ENCODE results near the gene ST6GALNAC3. TPM values are rescaled to one million over a fixed set of nuclear protein-coding genes. Genes with fewer than 3 reads are reported as not detected.

The ST6GALNAC3 gene
- total RNA-seq, 4 donors from 2014 or later, result 1.00 to 5.7 (median 1.9) TPM; not detected in 1

DNA sequence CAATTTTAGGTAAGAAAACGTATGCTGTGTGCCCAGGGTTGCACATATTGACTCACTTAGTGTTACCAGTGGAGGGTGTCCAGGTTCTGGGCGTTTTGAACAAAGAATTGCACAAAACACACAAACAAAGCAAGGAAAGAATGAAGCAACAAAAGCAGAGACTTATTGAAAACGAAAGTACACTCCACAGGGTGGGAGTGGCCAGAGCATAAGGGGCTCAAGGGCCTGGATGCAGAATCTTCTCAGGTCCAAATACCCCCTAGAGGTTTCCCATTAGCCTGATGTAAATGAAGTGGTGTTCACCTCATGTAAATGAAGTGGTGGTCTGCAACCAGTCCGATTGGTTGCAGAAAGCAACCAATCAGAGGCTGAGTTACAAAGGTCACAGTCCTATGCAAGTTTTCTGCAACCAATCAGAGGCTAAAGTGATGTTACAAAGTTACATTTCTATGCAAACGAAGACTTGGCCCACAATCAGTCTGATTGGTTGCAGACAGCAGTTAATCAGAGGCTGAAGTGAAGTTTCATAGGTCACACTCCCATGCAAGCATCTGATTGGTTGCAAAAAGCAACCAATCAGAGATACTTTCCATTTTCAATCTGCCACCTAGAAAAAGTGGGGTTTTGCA, 228.3 kb downstream of the ST6GALNAC3 start:
- H3K4me3 ChIP-seq, result no peak overlapping the region
- H3K27me3 ChIP-seq, result no peaks in the 10 kb centered on the region
- no peak overlapping the region for H3K27ac ChIP-seq
- H3K4me1 ChIP-seq, result no peaks in the 10 kb centered on the region
- in situ Hi-C loops (cut with MboI; ENCODE audit: low pct_ligation_motif_present in 1 of 4, low pct_unique_long_range_greater_than_20kb in 1 of 4, low sequenced_read_pairs in 3 of 4), result no loop called here
- intact Hi-C loops (cut with DNase I; ENCODE audit: low total_unique reads), result no loop called here
- no peaks in the 10 kb centered on the region for H3K9me3 ChIP-seq
- 66 to 70% methylated on average over 5 of the region's 5 CpGs for WGBS, 2 donors (ENCODE audit: low coverage in 1 of 2)
- no peak for TF ChIP-seq POLR2A (IDR thresholded peaks at IDR 0.05)
- no peak for TF ChIP-seq EP300 (IDR thresholded peaks at IDR 0.05; ENCODE audit: low read depth)
- H3K36me3 ChIP-seq, result no peaks in the 10 kb centered on the region
- no peak for DNase-seq

DNA sequence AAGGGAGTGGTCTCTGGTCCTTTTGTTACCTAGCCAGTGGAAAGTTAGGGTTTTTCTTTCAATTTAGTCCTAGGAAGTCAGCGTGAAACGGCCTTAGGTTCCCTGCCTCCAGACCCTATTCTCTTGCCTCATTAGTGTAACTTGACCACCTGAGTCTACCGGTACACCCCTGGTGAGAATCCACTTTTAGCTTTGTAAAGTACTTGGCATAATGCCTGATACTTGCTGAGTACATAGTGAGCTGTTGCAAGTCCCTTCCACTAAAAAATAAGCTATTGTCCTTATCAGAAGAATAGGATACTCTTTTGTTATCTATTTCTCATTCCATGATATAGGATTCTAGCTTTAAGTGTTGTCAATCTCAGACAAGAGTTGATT, 228.8 kb downstream of the ST6GALNAC3 start:
- Histone ChIP-seq H3K36me3 (no peaks in the 10 kb centered on the region), H3K9me3 (no peaks in the 10 kb centered on the region), H3K27me3 (no peaks in the 10 kb centered on the region), H3K4me1 (no peaks in the 10 kb centered on the region), H3K4me3 (no peak overlapping the region), H3K27ac (no peak overlapping the region)
- TF ChIP-seq POLR2A (IDR thresholded peaks at IDR 0.05) (no peak), POLR2AphosphoS5 (IDR thresholded peaks at IDR 0.05) (no peak), EP300 (IDR thresholded peaks at IDR 0.05; ENCODE audit: low read depth) (no peak)
- TF ChIP-seq, protein P1, sequence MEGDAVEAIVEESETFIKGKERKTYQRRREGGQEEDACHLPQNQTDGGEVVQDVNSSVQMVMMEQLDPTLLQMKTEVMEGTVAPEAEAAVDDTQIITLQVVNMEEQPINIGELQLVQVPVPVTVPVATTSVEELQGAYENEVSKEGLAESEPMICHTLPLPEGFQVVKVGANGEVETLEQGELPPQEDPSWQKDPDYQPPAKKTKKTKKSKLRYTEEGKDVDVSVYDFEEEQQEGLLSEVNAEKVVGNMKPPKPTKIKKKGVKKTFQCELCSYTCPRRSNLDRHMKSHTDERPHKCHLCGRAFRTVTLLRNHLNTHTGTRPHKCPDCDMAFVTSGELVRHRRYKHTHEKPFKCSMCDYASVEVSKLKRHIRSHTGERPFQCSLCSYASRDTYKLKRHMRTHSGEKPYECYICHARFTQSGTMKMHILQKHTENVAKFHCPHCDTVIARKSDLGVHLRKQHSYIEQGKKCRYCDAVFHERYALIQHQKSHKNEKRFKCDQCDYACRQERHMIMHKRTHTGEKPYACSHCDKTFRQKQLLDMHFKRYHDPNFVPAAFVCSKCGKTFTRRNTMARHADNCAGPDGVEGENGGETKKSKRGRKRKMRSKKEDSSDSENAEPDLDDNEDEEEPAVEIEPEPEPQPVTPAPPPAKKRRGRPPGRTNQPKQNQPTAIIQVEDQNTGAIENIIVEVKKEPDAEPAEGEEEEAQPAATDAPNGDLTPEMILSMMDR (IDR thresholded peaks at IDR 0.05), result no peak
- WGBS, 2 donors (ENCODE audit: low coverage in 1 of 2), result 95% methylated on average over 3 of the region's 3 CpGs; no CpG with 5 or more reads in 1 of the 2 donors
- intact Hi-C loops (cut with DNase I; ENCODE audit: low total_unique reads) (no loop called here), in situ Hi-C loops (cut with MboI; ENCODE audit: low pct_ligation_motif_present in 1 of 4, low pct_unique_long_range_greater_than_20kb in 1 of 4, low sequenced_read_pairs in 3 of 4) (no loop called here)
- DNase-seq, result no peak

DNA sequence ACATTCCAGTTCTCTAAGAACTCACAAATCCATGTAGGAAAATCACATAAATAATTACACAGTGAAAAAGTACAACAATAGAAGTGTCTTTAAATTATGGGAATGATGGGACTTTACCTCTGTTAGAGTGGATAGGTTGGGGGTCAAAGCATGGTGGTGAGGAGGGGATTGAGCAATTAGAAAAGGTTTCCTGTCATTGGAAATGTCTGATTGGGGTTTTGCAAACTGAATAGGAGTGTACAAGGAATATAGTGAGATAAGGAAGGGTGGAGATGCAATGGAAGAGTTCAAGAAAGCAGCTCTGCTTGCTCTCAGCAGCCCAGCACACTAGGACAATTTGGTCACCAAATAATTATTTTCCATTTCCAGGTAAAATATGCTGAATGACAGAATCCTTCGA, 238.8 kb downstream of the ST6GALNAC3 start:
- intact Hi-C loops (cut with DNase I; ENCODE audit: low total_unique reads), result no loop called here
- H3K27me3 ChIP-seq, result no peaks in the 10 kb centered on the region
- DNase-seq, result no peak
- H3K27ac ChIP-seq, result no peak overlapping the region
- no peak overlapping the region for H3K4me3 ChIP-seq
- no peaks in the 10 kb centered on the region for H3K36me3 ChIP-seq
- in situ Hi-C loops (cut with MboI; ENCODE audit: low pct_ligation_motif_present in 1 of 4, low pct_unique_long_range_greater_than_20kb in 1 of 4, low sequenced_read_pairs in 3 of 4), result no loop called here
- no peaks in the 10 kb centered on the region for H3K9me3 ChIP-seq
- WGBS, 2 donors (ENCODE audit: low coverage in 1 of 2), result 81 to 89% methylated on average over 1 of the region's 1 CpG
- TF ChIP-seq POLR2AphosphoS5 (IDR thresholded peaks at IDR 0.05) (no peak), POLR2A (IDR thresholded peaks at IDR 0.05) (no peak), EP300 (IDR thresholded peaks at IDR 0.05; ENCODE audit: low read depth) (no peak)
- TF ChIP-seq, protein P1 (IDR thresholded peaks at IDR 0.05), result no peak
- no peaks in the 10 kb centered on the region for H3K4me1 ChIP-seq

DNA sequence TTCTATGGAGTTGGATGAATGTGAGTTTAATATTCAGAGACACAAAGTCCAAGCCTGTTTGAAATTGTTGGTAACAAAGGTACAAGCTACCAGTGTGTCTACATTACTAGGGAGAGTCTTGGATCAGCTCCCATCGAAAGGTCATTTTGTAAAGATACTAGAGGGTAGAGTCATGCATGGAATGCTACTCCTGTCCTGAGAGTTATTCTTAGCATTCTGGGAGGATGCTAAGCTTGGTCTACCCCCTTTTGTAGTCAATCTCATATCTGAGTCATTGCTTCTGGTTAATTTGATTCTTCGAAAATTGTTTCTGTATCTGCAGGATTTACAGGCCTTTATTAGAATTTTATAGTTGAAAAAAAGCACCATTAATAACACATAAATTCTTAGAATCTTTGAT, 240.2 kb downstream of the ST6GALNAC3 start:
- WGBS, 2 donors (ENCODE audit: low coverage in 1 of 2), result 73 to 93% methylated on average over 2 of the region's 2 CpGs
- Histone ChIP-seq H3K27me3 (no peaks in the 10 kb centered on the region), H3K27ac (no peak overlapping the region), H3K4me3 (no peak overlapping the region), H3K4me1 (no peaks in the 10 kb centered on the region), H3K9me3 (no peaks in the 10 kb centered on the region), H3K36me3 (no peaks in the 10 kb centered on the region)
- TF ChIP-seq POLR2A (IDR thresholded peaks at IDR 0.05) (no peak), EP300 (IDR thresholded peaks at IDR 0.05; ENCODE audit: low read depth) (no peak), POLR2AphosphoS5 (IDR thresholded peaks at IDR 0.05) (no peak)
- TF ChIP-seq, protein P1 (IDR thresholded peaks at IDR 0.05), result no peak
- intact Hi-C loops (cut with DNase I; ENCODE audit: low total_unique reads) (no loop called here), in situ Hi-C loops (cut with MboI; ENCODE audit: low pct_ligation_motif_present in 1 of 4, low pct_unique_long_range_greater_than_20kb in 1 of 4, low sequenced_read_pairs in 3 of 4) (no loop called here)
- no peak for DNase-seq
